Subcutaneous abdominal adipose tissue (tissue), 5 donors: ENCODE measurements around the gene FNIP2.
"Not testable (repeated sequence)": the region's sequence is repeated elsewhere in the genome, so short reads cannot be mapped to it uniquely, and the experiment has no call there.

Experiments
- H3K27ac ChIP-seq: one replicate; pipeline ENCODE4 v1.7.0; 2013; ENCODE audit warnings: low read depth, mild to moderate bottlenecking, inconsistent platforms, low read length, moderate library complexity
- H3K27me3 ChIP-seq, 5 donors: one replicate each; pipeline ENCODE4 v1.7.0; 2013; ENCODE audit warnings: low read length in 5 of 5, inconsistent platforms in 1 of 5; ENCODE audit not compliant: control insufficient read depth in 5 of 5, insufficient read depth in 4 of 5
- H3K36me3 ChIP-seq, 5 donors: one replicate each; pipeline ENCODE4 v1.7.0; 2013; ENCODE audit warnings: low read length in 5 of 5; ENCODE audit not compliant: control insufficient read depth in 5 of 5, insufficient read depth in 5 of 5
- H3K4me1 ChIP-seq, 5 donors: one replicate each; pipeline ENCODE4 v1.7.0; 2013; ENCODE audit warnings: low read length in 5 of 5, mild to moderate bottlenecking in 3 of 5, moderate library complexity in 1 of 5; ENCODE audit not compliant: control insufficient read depth in 5 of 5, insufficient read depth in 5 of 5
- H3K4me3 ChIP-seq, 5 donors: one replicate each; pipeline ENCODE4 v1.7.0; 2013; ENCODE audit warnings: low read length in 5 of 5, low read depth in 1 of 5
- H3K9ac ChIP-seq, 5 donors: one replicate each; pipeline ENCODE4 v1.7.0; 2013; ENCODE audit warnings: low read length in 5 of 5, mild to moderate bottlenecking in 4 of 5, moderate library complexity in 3 of 5
- H3K9me3 ChIP-seq, 5 donors: one replicate each; pipeline ENCODE4 v1.7.0; 2013; ENCODE audit warnings: low read length in 5 of 5; ENCODE audit not compliant: control insufficient read depth in 5 of 5
- donor health status: healthy.
- donor health status: healthy.
- donor health status: healthy.
- donor health status: healthy.
- donor health status: healthy.

FNIP2 gene

DNA sequence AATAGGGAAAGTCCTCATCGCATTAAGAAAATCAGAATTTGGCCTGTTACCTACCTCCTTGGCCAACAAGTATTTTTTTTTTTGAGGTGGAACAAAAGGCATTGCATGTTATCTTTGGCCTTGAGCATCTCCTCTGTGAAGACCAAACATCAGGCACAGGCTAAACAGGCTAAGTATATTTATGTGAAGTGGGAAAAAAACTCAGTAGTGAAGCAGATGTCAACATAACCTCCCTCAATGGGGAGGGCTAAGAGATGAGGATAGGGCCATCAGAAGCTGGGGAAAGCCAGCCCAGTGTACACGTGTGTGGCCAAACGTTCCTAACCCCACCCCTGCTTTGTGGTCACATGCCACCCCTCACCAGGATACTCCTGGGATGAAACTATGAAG is 102.5 kb downstream of the FNIP2 start:
- H3K9me3 ChIP-seq = no peaks in the 10 kb centered on the region
- no peak overlapping the region for H3K27ac ChIP-seq
- H3K36me3 ChIP-seq = peaks cover 2 to 59% (median 38%) of the 10 kb centered on the region in 5 donors

DNA sequence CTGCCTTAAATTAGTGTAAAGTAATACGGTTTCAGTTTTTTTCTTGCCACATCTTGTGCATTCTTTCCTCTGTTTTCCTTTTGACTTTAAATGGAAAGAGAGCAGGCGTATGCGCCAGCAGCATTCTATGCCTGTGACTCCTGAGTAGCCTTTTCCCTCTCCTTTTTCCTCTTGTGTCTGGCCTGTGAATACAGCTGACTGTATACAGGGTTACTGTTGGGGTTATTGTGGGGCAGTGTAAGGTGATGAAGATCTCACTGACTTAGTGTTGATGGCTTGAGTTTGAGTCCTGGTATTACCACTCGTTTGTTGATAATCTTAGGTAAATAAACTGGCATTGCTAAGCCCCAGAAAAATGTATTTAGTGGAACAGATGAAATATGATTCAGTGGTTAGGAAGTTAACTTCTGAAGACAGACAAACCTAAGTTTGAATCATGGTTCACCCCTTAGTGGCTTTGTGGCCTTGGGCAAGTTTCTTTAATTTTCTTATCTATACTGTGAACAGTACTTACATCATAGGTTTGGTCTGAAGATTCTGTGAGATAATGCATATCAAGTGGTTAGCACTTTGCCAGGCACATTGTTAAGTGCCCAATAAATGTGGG is 105.1 kb downstream of the FNIP2 start:
- H3K27ac ChIP-seq = no peak overlapping the region
- no peak overlapping the region for H3K9ac ChIP-seq
- H3K9me3 ChIP-seq = no peaks in the 10 kb centered on the region
- H3K4me3 ChIP-seq = no peak overlapping the region
- H3K27me3 ChIP-seq = no peaks in the 10 kb centered on the region
- peaks cover 0 to 9% (median 0%) of the 10 kb centered on the region in 5 donors for H3K4me1 ChIP-seq
- H3K36me3 ChIP-seq = peaks cover 2 to 56% (median 30%) of the 10 kb centered on the region in 5 donors

More for the DNA sequence above, 102.5 kb downstream of the FNIP2 start:
- Histone ChIP-seq H3K27me3 (no peaks in the 10 kb centered on the region), H3K4me3 (no peak overlapping the region), H3K4me1 (peaks cover 0 to 9% (median 0%) of the 10 kb centered on the region in 5 donors), H3K9ac (no peak overlapping the region)

GRCh38 chr4:158875026-158875425 is 106.2 kb downstream of the FNIP2 start:
- Histone ChIP-seq H3K27me3 (no peaks in the 10 kb centered on the region), H3K36me3 (peaks cover 2 to 45% (median 21%) of the 10 kb centered on the region in 5 donors), H3K27ac (no peak overlapping the region), H3K9ac (no peak overlapping the region), H3K9me3 (no peaks in the 10 kb centered on the region), H3K4me3 (no peak overlapping the region), H3K4me1 (peaks cover 0 to 9% (median 0%) of the 10 kb centered on the region in 5 donors)

DNA sequence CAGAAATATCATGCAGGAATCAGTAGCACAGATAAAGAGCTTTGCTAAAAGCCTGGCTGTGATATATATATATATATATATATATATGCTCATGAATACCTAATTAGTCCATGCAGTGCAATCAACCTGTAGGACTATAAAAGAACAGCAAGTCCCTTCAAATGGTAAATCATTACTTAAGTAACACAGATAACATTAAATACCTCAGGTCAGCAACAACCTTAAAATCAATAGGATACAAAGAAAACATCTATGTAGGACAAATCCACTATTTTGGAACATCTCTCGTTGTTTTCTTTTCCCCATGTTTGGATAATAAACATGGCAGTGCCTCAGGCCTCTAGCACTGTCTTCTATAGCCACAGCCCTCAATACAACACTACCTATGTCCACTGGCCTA is 106.6 kb downstream of the FNIP2 start:
- Histone ChIP-seq H3K36me3 (peaks cover 2 to 40% (median 16%) of the 10 kb centered on the region in 5 donors), H3K27ac (no peak overlapping the region), H3K4me3 (no peak overlapping the region), H3K9me3 (no peaks in the 10 kb centered on the region), H3K4me1 (peaks cover 0 to 9% (median 0%) of the 10 kb centered on the region in 5 donors), H3K9ac (no peak overlapping the region), H3K27me3 (no peaks in the 10 kb centered on the region)

DNA sequence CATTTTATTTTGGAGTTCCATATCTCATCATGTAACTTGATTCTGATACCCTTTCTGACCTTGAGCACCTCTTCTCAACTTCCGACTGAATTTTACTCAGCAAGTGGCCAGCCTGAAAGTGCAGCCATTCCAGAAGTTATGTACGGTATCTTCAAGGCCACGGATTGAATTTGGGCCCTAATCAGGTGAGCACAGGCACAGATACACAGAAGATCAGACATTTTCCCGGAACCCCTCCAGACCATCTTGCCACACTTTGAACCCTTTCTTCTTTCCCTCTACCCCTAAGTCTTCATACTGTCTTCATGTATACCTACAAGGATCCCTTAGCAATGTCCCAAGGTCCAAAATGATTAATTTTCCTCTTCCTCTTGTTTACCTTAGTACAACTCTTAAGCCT is 108.2 kb downstream of the FNIP2 start:
- no peaks in the 10 kb centered on the region for H3K27me3 ChIP-seq
- H3K4me3 ChIP-seq = no peak overlapping the region
- H3K27ac ChIP-seq = no peak overlapping the region

GRCh38 chr4:158882142-158882541 is 113.3 kb downstream of the FNIP2 start:
- Histone ChIP-seq H3K4me1 (peaks cover 0 to 10% (median 7%) of the 10 kb centered on the region in 5 donors), H3K36me3 (peaks cover 7 to 31% (median 8%) of the 10 kb centered on the region in 5 donors)
- not testable (repeated sequence) for H3K9ac ChIP-seq

More for the DNA sequence above, 108.2 kb downstream of the FNIP2 start:
- H3K36me3 ChIP-seq = peaks cover 2 to 35% (median 10%) of the 10 kb centered on the region in 5 donors
- no peak overlapping the region for H3K9ac ChIP-seq
- no peaks in the 10 kb centered on the region for H3K4me1 ChIP-seq
- no peaks in the 10 kb centered on the region for H3K9me3 ChIP-seq

GRCh38 chr4:158884280-158884679 is 115.5 kb downstream of the FNIP2 start:
- H3K4me1 ChIP-seq = peaks cover 0 to 10% (median 7%) of the 10 kb centered on the region in 5 donors
- H3K9me3 ChIP-seq = no peaks in the 10 kb centered on the region
- H3K9ac ChIP-seq = no peak overlapping the region
- no peak overlapping the region for H3K4me3 ChIP-seq
- H3K36me3 ChIP-seq = peaks cover 10 to 28% (median 14%) of the 10 kb centered on the region in 5 donors
- H3K27ac ChIP-seq = no peak overlapping the region
- H3K27me3 ChIP-seq = no peaks in the 10 kb centered on the region

More at GRCh38 chr4:158882142-158882541, 113.3 kb downstream of the FNIP2 start:
- not testable (repeated sequence) for H3K27ac ChIP-seq, H3K9me3 ChIP-seq, H3K27me3 ChIP-seq, H3K4me3 ChIP-seq

- H3K4me1 ChIP-seq = peaks cover 0 to 10% (median 7%) of the 10 kb centered on the region in 5 donors
- no peak overlapping the region for H3K4me3 ChIP-seq
- no peak overlapping the region for H3K9ac ChIP-seq
- no peaks in the 10 kb centered on the region for H3K27me3 ChIP-seq
- H3K27ac ChIP-seq = no peak overlapping the region
- H3K9me3 ChIP-seq = no peaks in the 10 kb centered on the region
- peaks cover 13 to 31% (median 20%) of the 10 kb centered on the region in 5 donors for H3K36me3 ChIP-seq
These were observed 116.7 kb downstream of the FNIP2 start for GRCh38 chr4:158885564-158885963.

- H3K27ac ChIP-seq = no peak overlapping the region
- H3K9me3 ChIP-seq = no peaks in the 10 kb centered on the region
- H3K27me3 ChIP-seq = no peaks in the 10 kb centered on the region
- H3K4me3 ChIP-seq = no peak overlapping the region
- no peaks in the 10 kb centered on the region for H3K4me1 ChIP-seq
- no peak overlapping the region for H3K9ac ChIP-seq
- peaks cover 26 to 49% (median 40%) of the 10 kb centered on the region in 5 donors for H3K36me3 ChIP-seq
These were observed 121.5 kb downstream of the FNIP2 start for GRCh38 chr4:158890294-158890693.

- H3K27ac ChIP-seq = no peak overlapping the region
- no peak overlapping the region for H3K4me3 ChIP-seq
- no peak overlapping the region for H3K9ac ChIP-seq
- peaks cover 30 to 47% (median 42%) of the 10 kb centered on the region in 5 donors for H3K36me3 ChIP-seq
- no peaks in the 10 kb centered on the region for H3K9me3 ChIP-seq
- peaks cover 0 to 7% (median 0%) of the 10 kb centered on the region in 5 donors for H3K4me1 ChIP-seq
- H3K27me3 ChIP-seq = no peaks in the 10 kb centered on the region
These were observed 122.4 kb downstream of the FNIP2 start for GRCh38 chr4:158891256-158891655.
